ENCODE measurements around the gene FUT7. TPM values are rescaled to one million over a fixed set of nuclear protein-coding genes. Genes with fewer than 3 reads are reported as not detected.

Gene FUT7
- total and polyA plus RNA-seq, 8 donors, result 0.23 to 3.9 (median 0.43) TPM; not detected in 4

- Histone ChIP-seq H3K27me3 (peaks cover 0 to 6% (median 0%) of the 10 kb centered on the region in 3 donors), H3K4me3 (peak overlapping the region in 2 of 4 donors; percentile 19 to 69), H3K36me3 (peaks cover 0 to 8% (median 5%) of the 10 kb centered on the region in 4 donors), H3K27ac (peak overlapping the region in 2 of 5 donors; percentile 59 to 81), H3K4me1 (peaks cover 25 to 56% (median 44%) of the 10 kb centered on the region in 4 donors), H3K9me3 (no peaks in the 10 kb centered on the region)
- intact Hi-C loops (cut with DNase I; ENCODE audit: low total_unique reads), result no loop called here
- WGBS, 5 donors, result 70 to 79% (median 71%) methylated on average over 7 to 10 of the region's 10 CpGs
- TF ChIP-seq CTCF (IDR thresholded peaks at IDR 0.05) (no peak), POLR2A (IDR thresholded peaks at IDR 0.05) (no peak), POLR2AphosphoS5 (IDR thresholded peaks at IDR 0.05) (no peak), EP300 (IDR thresholded peaks at IDR 0.05) (no peak)
- DNase-seq, result no peak
Observed at GRCh38 chr9:137032858-137033257, 970 bp upstream of the FUT7 start.

GRCh38 chr9:137030538-137031527 lies 1.1 kb downstream of the FUT7 start:
- H3K4me1 ChIP-seq, result peaks cover 43 to 75% (median 63%) of the 10 kb centered on the region in 4 donors
- peaks cover 0 to 6% (median 0%) of the 10 kb centered on the region in 3 donors for H3K27me3 ChIP-seq
- TF ChIP-seq POLR2A (IDR thresholded peaks at IDR 0.05) (no peak), EP300 (IDR thresholded peaks at IDR 0.05) (no peak), CTCF (IDR thresholded peaks at IDR 0.05) (no peak), POLR2AphosphoS5 (IDR thresholded peaks at IDR 0.05) (no peak)
- intact Hi-C loops (cut with DNase I; ENCODE audit: low total_unique reads), result no loop called here
- peak overlapping the region in 2 of 5 donors; percentile 59 to 81 for H3K27ac ChIP-seq
- H3K9me3 ChIP-seq, result no peaks in the 10 kb centered on the region
- H3K36me3 ChIP-seq, result no peaks in the 10 kb centered on the region
- peak in 1 of 2 donors; percentile 39 for DNase-seq
- H3K4me3 ChIP-seq, result peak overlapping the region in 2 of 4 donors; percentile 26 to 69
- 80 to 86% (median 85%) methylated on average over 47 to 65 of the region's 65 CpGs for WGBS, 5 donors

- H3K9me3 ChIP-seq, result no peaks in the 10 kb centered on the region
- WGBS, 5 donors, result 64 to 75% (median 66%) methylated on average over 9 to 15 of the region's 15 CpGs
- H3K36me3 ChIP-seq, result no peaks in the 10 kb centered on the region
- intact Hi-C loops (cut with DNase I; ENCODE audit: low total_unique reads), result no loop called here
- H3K4me1 ChIP-seq, result peaks cover 48 to 75% (median 65%) of the 10 kb centered on the region in 4 donors
- peaks cover 0 to 6% (median 0%) of the 10 kb centered on the region in 3 donors for H3K27me3 ChIP-seq
- peak overlapping the region in 2 of 5 donors; percentile 59 to 81 for H3K27ac ChIP-seq
- TF ChIP-seq POLR2A (IDR thresholded peaks at IDR 0.05), result no peak
- no peak for TF ChIP-seq CTCF (IDR thresholded peaks at IDR 0.05)
- TF ChIP-seq POLR2AphosphoS5 (IDR thresholded peaks at IDR 0.05), result no peak
- TF ChIP-seq EP300 (IDR thresholded peaks at IDR 0.05), result no peak
- DNase-seq, result no peak
- peak overlapping the region in 2 of 4 donors; percentile 68 to 69 for H3K4me3 ChIP-seq
Observed at GRCh38 chr9:137030006-137030405, 1.9 kb downstream of the FUT7 start.

Measured in stomach (tissue), 9 donors.